ENCODE measurements around the gene POU3F1.

- TF ChIP-seq, protein P1, sequence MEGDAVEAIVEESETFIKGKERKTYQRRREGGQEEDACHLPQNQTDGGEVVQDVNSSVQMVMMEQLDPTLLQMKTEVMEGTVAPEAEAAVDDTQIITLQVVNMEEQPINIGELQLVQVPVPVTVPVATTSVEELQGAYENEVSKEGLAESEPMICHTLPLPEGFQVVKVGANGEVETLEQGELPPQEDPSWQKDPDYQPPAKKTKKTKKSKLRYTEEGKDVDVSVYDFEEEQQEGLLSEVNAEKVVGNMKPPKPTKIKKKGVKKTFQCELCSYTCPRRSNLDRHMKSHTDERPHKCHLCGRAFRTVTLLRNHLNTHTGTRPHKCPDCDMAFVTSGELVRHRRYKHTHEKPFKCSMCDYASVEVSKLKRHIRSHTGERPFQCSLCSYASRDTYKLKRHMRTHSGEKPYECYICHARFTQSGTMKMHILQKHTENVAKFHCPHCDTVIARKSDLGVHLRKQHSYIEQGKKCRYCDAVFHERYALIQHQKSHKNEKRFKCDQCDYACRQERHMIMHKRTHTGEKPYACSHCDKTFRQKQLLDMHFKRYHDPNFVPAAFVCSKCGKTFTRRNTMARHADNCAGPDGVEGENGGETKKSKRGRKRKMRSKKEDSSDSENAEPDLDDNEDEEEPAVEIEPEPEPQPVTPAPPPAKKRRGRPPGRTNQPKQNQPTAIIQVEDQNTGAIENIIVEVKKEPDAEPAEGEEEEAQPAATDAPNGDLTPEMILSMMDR (IDR thresholded peaks at IDR 0.05; ENCODE audit: insufficient read depth, low read length), result no peak
- TF ChIP-seq, protein P2, sequence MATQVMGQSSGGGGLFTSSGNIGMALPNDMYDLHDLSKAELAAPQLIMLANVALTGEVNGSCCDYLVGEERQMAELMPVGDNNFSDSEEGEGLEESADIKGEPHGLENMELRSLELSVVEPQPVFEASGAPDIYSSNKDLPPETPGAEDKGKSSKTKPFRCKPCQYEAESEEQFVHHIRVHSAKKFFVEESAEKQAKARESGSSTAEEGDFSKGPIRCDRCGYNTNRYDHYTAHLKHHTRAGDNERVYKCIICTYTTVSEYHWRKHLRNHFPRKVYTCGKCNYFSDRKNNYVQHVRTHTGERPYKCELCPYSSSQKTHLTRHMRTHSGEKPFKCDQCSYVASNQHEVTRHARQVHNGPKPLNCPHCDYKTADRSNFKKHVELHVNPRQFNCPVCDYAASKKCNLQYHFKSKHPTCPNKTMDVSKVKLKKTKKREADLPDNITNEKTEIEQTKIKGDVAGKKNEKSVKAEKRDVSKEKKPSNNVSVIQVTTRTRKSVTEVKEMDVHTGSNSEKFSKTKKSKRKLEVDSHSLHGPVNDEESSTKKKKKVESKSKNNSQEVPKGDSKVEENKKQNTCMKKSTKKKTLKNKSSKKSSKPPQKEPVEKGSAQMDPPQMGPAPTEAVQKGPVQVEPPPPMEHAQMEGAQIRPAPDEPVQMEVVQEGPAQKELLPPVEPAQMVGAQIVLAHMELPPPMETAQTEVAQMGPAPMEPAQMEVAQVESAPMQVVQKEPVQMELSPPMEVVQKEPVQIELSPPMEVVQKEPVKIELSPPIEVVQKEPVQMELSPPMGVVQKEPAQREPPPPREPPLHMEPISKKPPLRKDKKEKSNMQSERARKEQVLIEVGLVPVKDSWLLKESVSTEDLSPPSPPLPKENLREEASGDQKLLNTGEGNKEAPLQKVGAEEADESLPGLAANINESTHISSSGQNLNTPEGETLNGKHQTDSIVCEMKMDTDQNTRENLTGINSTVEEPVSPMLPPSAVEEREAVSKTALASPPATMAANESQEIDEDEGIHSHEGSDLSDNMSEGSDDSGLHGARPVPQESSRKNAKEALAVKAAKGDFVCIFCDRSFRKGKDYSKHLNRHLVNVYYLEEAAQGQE (IDR thresholded peaks at IDR 0.05; ENCODE audit: insufficient replicate concordance, low read depth), result no peak
Observed at GRCh38 chr1:38046333-38046883, at the start of gene POU3F1.
